GM12875 (cell line): ENCODE results near the gene PHLDB1.

Experiments
- H3K4me3 ChIP-seq: one replicate; pipeline ENCODE4 v1.5.1; 2011; ENCODE audit warnings: low read depth, low read length, control low read depth
- CTCF ChIP-seq: IDR thresholded peaks from 2 replicates; pipeline ENCODE4 v1.5.1; 2011; ENCODE audit warnings: low read depth, mild to moderate bottlenecking, control low read depth, inconsistent platforms, low read length, moderate library complexity, borderline replicate concordance; ENCODE audit not compliant: insufficient read depth

Gene PHLDB1

GRCh38 chr11:118614511-118614910, 7.1 kb downstream of the PHLDB1 start:
- H3K4me3 ChIP-seq: no peak overlapping the region
- no peak for TF ChIP-seq CTCF

GRCh38 chr11:118615282-118615975, 8.0 kb downstream of the PHLDB1 start:
- no peak for TF ChIP-seq CTCF
- no peak overlapping the region for H3K4me3 ChIP-seq

- H3K4me3 ChIP-seq: no peak overlapping the region
- no peak for TF ChIP-seq CTCF
These were observed 8.6 kb downstream of the PHLDB1 start for GRCh38 chr11:118615976-118616371.

- no peak for TF ChIP-seq CTCF
- H3K4me3 ChIP-seq: no peak overlapping the region
These were observed 10.9 kb downstream of the PHLDB1 start for GRCh38 chr11:118618115-118618990.

- no peak for TF ChIP-seq CTCF
- no peak overlapping the region for H3K4me3 ChIP-seq
These were observed 11.6 kb downstream of the PHLDB1 start for GRCh38 chr11:118618991-118619375.

- TF ChIP-seq CTCF: no peak
- no peak overlapping the region for H3K4me3 ChIP-seq
These were observed 12.2 kb downstream of the PHLDB1 start for GRCh38 chr11:118619444-118620197.
